GM10248 (cell line): ENCODE results near the gene SLC39A9.
A peak's percentile ranks its signal among the peaks of the same experiment; 100 is the strongest.
"Not testable (repeated sequence)": the region's sequence is repeated elsewhere in the genome, so short reads cannot be mapped to it uniquely, and the experiment has no call there.

Source experiments
- CTCF ChIA-PET: fragments of 300-600 bp; sonication (Branson Sonifier 250); formaldehyde crosslinking; extraction: SDS; loops from one replicate; lab custom pipeline; 2021; ENCODE audit warnings: antibody characterized with exemption; lab: Yijun Ruan, JAX
- POLR2A ChIA-PET: fragments of 350-650 bp; sonication (Branson Sonifier 250); formaldehyde crosslinking; extraction: SDS; loops from one replicate; lab custom pipeline; 2020; ENCODE audit warnings: antibody characterized with exemption; lab: Yijun Ruan, JAX
- DNase-seq: peaks from one replicate; pipeline ENCODE4 v3.0.0; 2012; ENCODE audit errors: extremely low spot score
- TF ChIP-seq, protein P1 (sequence below): IDR thresholded peaks from 2 replicates; pipeline ENCODE4 v1.5.1; 2012; ENCODE audit warnings: mild to moderate bottlenecking, low read depth; ENCODE audit errors: extremely low read depth, missing control alignments, control extremely low read depth

The SLC39A9 gene

DNA sequence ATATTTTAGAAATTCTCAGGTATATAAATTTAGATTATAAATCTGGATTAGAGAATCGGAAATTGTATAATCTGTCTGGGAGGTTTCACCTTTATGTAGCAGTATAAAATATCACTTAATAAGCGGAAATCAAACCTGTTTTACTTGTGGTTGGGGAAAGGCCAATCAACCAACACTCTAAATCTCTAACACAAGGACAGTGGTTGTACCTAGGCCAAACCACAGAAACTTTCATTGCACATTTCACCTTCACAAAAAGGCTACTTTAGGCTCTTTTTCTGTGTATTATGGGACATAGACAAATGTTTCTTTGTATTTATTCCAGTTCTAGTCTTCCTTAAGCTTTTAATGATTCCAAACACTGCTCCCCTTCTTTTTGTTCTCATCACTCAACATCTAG lies 20.2 kb upstream of the SLC39A9 start:
- ChIA-PET POLR2A (no interaction called here), CTCF (interaction anchor here (1.3 to 1.7 kb wide), 3 partner anchors 8 to 77 kb away, joined by 3 to 5 read pairs (median 4); no protein-coding TSS in a partner anchor)
- TF ChIP-seq, protein P1, sequence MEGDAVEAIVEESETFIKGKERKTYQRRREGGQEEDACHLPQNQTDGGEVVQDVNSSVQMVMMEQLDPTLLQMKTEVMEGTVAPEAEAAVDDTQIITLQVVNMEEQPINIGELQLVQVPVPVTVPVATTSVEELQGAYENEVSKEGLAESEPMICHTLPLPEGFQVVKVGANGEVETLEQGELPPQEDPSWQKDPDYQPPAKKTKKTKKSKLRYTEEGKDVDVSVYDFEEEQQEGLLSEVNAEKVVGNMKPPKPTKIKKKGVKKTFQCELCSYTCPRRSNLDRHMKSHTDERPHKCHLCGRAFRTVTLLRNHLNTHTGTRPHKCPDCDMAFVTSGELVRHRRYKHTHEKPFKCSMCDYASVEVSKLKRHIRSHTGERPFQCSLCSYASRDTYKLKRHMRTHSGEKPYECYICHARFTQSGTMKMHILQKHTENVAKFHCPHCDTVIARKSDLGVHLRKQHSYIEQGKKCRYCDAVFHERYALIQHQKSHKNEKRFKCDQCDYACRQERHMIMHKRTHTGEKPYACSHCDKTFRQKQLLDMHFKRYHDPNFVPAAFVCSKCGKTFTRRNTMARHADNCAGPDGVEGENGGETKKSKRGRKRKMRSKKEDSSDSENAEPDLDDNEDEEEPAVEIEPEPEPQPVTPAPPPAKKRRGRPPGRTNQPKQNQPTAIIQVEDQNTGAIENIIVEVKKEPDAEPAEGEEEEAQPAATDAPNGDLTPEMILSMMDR = no peak
- no peak for DNase-seq

DNA sequence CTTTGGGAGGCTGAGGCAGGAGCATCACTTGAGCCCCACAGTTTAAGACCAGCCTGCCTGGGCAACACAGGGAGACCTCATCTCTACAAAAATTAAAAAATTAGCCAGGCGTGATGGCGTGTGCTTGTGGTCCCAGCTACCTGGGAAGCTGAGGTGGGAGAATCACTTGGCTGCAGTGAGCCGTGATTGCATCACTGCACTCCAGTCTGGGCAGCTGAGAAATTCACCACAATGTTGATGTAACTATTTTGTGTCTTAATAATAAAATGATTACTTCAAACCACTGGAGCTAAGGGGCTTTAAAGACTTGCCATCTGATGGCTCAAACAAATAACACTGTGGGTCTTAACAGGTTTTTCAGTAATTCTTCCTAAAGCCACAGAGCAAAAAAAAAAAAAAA lies 11.2 kb upstream of the SLC39A9 start:
- no peak for DNase-seq

DNA sequence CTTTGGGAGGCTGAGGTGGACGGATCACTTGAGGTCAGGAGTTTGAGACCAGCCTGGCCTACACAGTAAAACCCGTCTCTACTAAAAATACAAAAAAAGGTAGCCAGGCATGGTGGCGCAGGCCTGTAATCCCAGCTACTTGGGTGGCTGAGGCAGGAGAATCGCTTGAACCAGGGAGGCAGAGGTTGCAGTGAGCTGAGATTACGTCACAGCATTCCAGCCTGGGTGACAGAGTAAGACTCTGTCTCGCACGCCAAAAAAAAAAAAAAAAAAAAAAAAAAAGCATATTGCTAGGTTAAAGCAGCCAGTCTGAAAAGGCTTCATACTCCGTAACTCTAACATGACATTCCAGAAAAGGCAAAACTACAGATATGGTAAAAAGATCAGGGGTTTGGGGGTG lies 7.1 kb upstream of the SLC39A9 start:
- DNase-seq, POLR2A ChIA-PET: not testable (repeated sequence)
- CTCF ChIA-PET = interaction anchor here (1.1 kb wide), 1 partner anchor 24 kb away, joined by 3 read pairs; no protein-coding TSS in a partner anchor

More for the DNA sequence above, 11.2 kb upstream of the SLC39A9 start:
- ChIA-PET POLR2A (no interaction called here), CTCF (interaction anchor here (1.1 to 1.2 kb wide), 2 partner anchors 10 to 18 kb away, joined by 3 read pairs; partner anchors contain the start of gene ERH)
- TF ChIP-seq, protein P1 = no peak

DNA sequence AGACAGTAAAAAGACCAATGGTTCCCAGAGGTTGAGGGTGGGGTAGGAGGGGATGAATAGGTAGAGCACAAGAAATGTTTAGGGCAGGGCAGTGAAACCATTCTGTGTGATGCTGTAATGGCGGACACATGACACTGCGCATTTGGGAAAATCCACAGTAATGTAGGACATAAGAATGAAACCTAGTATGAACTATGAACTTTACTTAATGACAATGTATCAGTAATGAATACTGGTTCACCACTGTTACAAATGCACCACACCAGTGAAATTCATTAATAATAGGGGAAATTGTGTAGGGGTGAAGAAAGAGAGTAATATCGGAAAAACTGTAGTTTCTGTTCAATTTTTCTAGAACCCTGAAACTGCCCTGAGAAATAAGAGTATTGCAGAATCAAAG lies 6.0 kb upstream of the SLC39A9 start:
- peak; percentile 29 for DNase-seq
- CTCF ChIA-PET = no interaction called here
- TF ChIP-seq, protein P1 = no peak
- POLR2A ChIA-PET = no interaction called here

DNA sequence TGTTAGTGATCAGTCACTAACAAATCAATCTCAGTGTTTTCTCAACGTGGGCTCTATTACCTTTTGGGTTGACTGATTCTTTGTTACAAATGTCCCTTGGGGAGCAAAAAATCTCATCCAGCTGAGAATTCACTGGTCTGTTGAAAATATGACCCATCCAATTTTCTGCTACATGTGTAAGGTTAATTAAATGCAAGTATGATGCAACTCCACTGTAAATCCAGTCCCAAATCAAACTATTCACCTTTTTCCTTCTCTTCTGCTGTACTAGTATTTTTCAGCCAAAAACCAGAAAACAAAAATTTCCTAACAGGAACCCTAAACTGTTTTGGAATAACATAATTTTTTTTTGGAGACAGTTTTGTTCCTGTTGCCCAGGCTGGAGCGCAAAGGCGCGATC lies 2.6 kb upstream of the SLC39A9 start:
- no peak for DNase-seq
- TF ChIP-seq, protein P1 = no peak
- POLR2A ChIA-PET = interaction anchor here (0.7 to 1.1 kb wide), 2 partner anchors 11 to 94 kb away, joined by 3 to 5 read pairs; no protein-coding TSS in a partner anchor
- CTCF ChIA-PET = interaction anchor here (1.2 to 2.5 kb wide), 2 partner anchors 14 to 134 kb away, joined by 3 to 6 read pairs; no protein-coding TSS in a partner anchor

DNA sequence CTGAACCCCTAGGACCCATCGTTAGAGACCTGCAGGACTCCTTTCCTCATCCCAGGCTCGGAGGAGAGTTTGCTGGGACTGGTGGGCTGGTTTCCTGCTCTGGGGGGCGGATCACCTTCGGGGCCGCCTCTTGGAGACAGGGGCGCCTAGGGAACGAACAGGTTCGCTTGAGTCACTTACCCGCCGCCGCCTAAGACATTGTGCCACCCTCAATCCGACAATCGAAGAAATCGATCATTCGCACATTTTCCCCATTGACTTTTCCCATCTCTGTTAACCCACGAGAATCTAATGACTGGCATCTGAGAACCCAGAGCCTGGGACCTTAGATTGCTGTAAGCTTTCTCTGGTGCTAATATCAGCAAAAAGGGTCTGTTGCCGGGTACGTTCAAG lies 322 bp downstream of the SLC39A9 start:
- TF ChIP-seq, protein P1 = no peak
- ChIA-PET CTCF (interaction anchor here (0.7 to 1.4 kb wide), 3 partner anchors 8 to 57 kb away, joined by 3 to 4 read pairs (median 3); no protein-coding TSS in a partner anchor), POLR2A (interaction anchor here (1.2 to 1.7 kb wide), 2 partner anchors 13 to 44 kb away, joined by 8 to 9 read pairs; no protein-coding TSS in a partner anchor)
- no peak for DNase-seq

DNA sequence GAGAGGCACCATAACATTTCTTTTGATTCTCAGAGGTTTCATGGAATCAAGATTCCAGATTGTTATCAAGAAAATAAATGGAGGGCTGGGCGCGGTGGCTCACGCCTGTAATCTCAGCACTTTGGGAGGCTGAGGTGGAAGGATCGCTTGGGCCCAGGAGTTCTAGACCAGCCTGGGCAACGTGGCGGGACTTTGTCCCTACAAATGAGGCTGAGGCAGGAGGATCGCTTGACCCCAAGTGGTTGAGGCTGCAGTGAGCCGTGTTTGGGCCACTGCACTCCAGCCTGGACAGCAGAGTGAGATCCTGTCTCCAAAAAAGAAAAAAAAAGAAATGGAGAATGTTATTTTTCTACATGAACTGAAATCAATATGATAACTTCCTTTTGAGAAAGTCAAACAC lies 1.3 kb downstream of the SLC39A9 start:
- ChIA-PET POLR2A (no interaction called here), CTCF (no interaction called here)
- TF ChIP-seq, protein P1 = no peak
- no peak for DNase-seq
